GM19324 (cell line): ENCODE measurements around the gene APCDD1L.
A peak's percentile ranks its signal among the peaks of the same experiment; 100 is the strongest.

Experiments used
- ATAC-seq: cut with Tn5 transposase; IDR thresholded peaks from one replicate; pipeline ENCODE4 v1.9.1; 2021; ENCODE audit warnings: mild to moderate bottlenecking, moderate library complexity; ENCODE audit not compliant: unreplicated experiment, low FRiP score

APCDD1L gene

GRCh38 chr20:58469616-58470015, 45.6 kb downstream of the APCDD1L start:
- no peak for ATAC-seq

DNA sequence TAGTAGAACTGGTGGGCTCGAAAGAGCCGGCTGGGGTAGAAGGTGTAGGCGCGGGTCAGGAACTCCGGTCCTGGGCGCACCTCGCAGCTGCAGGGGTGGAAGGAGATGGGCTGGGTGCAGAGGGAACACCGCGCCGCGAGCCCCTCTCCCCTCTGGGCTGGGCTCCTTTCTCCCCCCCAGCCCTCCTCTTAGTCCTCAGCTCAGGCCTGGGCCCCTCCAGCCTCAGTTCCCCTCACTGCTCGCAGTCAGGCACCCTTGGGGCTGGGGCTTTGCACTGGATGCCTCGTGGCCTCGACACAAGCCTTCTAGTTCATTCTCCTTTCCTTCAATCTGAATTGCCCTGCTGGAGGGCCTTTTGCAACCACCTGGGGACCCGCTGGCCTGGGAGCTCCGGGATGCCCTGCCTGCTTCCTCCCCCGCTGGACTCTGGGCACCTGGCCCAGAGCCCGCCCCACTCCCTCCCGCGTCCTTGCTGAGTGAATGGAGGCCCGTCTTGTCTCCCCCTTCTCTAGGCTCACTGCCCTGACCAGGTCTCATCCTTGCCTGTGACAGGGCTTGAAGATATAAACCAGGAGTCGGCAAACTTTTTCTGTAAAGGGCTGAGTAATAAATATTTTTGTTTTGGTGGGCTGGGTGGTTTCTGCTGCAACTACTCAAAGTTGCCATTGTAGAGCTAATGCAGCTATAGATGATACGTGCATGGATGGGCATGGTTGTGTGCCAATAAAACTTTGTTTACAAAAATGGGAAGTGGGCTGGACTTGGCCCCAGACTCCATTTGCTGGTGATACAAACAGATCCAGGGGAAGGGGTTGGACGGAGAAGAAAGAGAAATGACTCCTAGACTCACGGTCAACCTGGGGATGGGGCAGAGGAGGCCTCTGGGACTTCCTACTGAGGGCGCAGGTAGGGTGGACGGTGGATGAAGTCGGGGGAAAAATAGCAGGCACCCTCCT, 47.3 kb downstream of the APCDD1L start:
- ATAC-seq: no peak

GRCh38 chr20:58466729-58467571, 48.2 kb downstream of the APCDD1L start:
- ATAC-seq: no peak

DNA sequence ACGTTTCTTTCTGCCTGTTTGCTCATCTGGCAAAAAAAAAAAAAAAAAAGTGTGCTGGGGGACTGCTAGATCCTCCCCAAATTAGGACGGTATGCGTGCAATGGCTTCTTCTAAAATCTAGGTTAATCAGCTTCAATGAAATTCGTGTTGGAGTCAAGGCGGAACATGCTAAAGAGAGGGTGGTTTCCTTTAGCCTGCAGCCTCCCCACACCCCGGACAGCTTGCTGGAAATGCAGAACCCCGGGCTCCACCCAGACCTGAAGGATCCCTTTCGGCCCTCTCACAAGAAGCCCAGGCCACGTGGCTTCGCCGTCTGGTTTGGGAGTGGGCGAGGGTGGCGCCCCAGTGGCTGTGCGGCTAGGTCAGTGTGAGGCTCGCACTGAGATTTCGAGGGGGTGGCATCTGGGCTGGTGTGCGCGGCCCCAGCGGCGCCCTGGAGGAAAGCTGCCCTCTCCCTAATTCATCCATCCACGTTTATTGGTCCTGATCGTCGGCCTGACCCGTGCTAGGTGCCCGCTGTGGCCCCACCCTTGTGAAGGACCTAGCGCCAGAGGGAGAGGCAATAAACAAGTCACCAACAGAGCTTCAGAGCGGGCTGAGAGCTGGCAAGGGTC, 49.0 kb downstream of the APCDD1L start:
- ATAC-seq: no peak

DNA sequence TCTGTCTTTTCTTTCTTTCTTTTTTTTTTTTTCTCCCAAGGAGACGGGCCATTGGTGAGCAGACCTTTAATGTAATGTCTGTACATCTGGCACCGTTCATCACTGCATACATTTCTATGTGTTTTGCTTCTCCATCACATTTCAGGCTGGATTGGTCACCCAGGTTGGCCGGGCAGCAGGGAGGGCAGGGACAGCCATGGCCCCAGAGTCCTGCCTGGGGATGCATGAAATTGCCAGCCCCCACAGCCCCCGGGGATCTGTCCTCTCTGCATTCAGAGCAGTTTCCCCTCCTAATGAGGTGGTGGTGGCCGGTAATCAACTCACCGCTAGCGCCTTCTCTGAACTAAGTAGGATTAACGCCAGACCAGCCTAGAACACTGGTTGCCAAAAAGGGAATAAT, 50.4 kb downstream of the APCDD1L start:
- no peak for ATAC-seq

GRCh38 chr20:58463256-58463655, 51.9 kb downstream of the APCDD1L start:
- ATAC-seq: no peak

GRCh38 chr20:58461899-58462298, 53.3 kb downstream of the APCDD1L start:
- ATAC-seq: no peak

- ATAC-seq: no peak
Measured at GRCh38 chr20:58461104-58461503, 54.1 kb downstream of the APCDD1L start.

GRCh38 chr20:58459058-58459750, 56.0 kb downstream of the APCDD1L start:
- ATAC-seq: peak; percentile 23

DNA sequence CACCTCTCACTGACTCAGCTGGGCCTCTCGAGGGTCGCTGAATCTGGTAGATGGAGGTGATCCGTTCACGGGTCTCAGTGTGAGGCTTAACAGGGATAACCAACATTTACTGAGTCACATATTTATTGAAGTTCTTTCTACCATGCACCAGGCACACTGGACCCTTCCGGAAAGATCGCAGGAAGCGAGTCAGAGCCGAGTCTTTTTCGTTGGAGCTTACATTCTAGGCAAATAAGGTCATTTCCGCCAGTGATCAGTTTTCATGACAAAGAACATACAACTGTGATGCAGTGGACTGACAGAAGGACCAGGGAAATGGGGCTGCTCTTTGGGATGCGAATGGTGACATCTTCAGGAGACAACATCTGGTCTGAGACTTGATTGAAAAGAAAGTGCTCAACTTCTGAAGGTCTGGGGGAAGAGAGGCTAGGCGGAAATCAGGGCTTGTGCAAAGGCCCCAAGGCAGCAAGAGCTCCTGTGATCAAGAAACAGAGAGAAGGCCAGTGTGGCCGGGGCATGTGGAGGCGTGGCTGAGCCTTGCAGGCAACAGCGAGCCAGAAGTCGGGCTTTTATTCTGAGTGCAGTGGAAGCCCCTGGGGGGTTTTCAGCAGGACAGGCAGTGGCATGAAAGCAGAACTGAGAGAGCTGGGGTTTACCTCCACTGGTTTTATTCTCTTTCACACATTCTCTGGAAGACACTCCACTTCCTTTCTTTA, 56.7 kb downstream of the APCDD1L start:
- peak; percentile 88 for ATAC-seq

DNA sequence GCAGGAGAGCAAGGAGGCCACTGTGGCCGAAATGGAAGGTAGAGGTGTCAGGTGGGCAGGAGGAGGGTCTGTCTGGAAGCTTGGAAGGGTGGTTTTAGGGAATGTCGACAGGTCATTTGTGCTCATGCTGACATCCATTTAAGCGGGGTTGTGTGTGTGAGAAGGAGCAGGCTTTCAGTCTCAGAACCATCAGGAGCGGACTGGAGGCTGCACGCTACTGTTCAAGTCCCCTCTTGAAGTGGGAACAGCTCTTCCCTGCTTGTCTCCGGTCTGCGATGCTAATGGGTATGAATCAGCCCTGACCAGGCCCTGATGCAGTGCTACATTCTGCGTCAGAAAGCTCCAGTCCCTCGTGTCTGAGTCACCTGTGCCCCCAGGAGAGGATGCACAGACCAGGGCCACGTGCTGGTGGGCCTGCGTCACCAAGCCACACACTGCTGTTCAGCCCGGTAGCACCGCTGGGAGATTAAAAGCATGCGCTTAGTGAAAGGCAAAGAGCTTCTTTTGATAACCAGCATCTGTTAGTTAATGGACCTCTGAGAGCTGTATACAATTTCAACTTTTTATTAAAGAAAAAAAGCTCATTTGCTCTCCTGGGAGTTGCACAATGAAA, 58.0 kb downstream of the APCDD1L start:
- ATAC-seq: no peak

DNA sequence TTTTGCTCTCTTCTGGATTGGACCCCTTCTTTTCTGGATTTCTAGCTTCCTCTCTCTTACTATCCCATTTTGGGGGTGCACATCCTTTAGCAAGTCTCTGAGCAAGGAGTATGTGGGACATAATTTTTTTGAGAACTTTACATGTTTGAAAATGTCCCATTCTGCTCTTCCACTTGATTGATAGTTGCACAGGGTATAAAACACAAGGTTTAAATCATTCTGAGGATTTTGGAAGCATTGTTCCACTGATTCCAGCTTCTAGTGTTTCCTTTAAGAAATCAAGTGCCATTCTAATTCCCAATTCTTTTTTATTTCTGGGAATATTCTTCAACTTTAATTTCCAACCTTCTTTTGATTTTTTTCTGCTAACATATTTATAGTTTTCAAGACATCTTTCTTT, 60.7 kb downstream of the APCDD1L start:
- ATAC-seq: no peak

DNA sequence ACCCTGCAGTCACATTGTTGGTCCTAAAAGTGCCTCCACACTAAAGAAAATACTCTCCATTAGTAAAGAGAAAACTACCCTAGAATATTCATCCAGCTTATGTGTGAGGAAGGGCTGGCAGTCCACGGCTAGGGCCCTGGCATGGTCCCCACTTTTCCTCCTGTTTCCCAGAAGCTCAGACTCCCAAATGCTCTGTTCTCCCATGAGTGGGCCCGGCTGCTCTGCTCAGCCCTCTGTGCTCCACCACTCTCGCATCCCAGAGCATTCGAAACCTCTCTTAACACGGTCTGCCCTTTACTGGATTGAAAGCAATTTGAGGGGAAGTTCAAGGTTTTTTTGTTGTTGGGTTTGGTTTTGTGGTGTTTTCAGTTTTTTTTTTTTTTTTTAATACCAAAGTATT, 61.8 kb downstream of the APCDD1L start:
- no peak for ATAC-seq

DNA sequence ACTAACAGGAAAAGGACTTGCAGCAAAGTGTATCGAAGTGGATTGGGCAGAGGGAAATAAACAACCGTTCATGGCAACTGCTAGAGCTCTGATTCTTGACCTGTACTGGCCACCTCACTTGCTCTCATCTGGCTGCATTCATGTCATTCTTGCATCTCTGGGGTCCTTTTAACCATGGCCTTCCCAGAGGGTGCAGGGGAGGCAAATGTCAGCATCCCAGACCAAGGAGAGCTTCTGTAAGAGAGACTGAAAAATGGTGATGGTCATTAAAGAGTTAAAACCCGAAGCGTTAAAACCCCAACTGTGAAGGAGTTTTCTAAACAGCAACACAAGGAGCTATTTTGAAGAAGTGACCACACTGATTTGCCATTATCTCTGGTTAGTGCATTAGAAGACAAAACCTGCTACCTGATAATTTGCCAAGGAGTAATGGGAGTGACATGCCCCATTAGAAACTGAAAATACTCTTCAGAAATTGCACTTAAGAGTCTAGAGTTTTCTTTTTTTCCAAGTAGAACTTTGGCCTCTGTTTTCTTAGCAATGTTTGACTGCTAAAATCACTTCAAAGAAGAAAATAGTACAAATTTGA, 62.4 kb downstream of the APCDD1L start:
- no peak for ATAC-seq

DNA sequence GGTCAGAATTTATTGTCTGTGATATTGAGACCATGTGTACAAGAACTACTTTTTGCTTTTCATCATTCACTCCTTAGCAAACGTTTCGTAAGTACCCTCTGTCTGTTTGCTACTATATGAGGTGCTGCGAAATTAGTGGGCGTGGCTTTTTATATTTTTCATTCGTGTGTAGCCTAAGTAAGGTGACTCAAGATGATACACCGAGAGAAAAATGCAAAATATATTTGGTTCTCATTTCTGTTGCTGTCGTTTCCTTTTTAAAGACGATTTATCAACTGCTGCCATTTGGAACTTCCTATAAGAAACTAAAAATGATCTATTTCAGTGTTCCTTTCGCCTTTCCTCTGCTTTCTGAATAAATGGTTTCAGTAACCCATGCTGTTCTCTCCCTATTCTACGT, 64.9 kb downstream of the APCDD1L start:
- no peak for ATAC-seq

GRCh38 chr20:58449681-58450221, 65.4 kb downstream of the APCDD1L start:
- ATAC-seq: no peak

DNA sequence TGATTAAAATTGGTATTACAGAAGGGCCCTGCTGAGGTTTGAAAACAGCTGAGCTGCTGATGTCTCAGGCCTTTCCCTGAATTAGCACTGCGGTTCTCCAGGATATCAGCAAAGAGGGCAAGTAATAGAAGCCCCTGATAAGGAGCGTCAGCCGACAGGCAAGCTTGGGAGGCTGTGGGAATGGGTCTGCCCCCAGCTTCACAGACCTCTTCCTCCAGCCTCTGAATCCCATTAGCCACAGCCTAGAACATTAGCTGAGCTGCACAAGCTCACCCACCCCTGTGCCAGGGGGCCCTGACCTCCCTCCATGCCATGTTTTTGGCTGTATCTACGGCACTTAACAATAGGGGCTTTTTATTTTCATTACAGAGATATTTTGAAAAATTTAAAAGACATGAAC, 66.2 kb downstream of the APCDD1L start:
- ATAC-seq: no peak

- no peak for ATAC-seq
Measured at GRCh38 chr20:58447511-58448391, 67.4 kb downstream of the APCDD1L start.
